Activated CD4-positive, alpha-beta T cell treated with anti-CD3 and anti-CD28 coated beads for 4 hours (primary cell): ENCODE results near the gene TNFRSF13B.
"Not testable (repeated sequence)": the region's sequence is repeated elsewhere in the genome, so short reads cannot be mapped to it uniquely, and the experiment has no call there.

ENCODE experiments used
- DNase-seq, 2 donors: peaks; one replicate each; pipeline ENCODE4 v3.0.0-alpha.2; 2020

The TNFRSF13B gene

GRCh38 chr17:16971458-16972338 lies at the start of gene TNFRSF13B:
TNFRSF13B (minus strand) TSS chr17:16972118; CDS start chr17:16972075, 43 bp downstream.
- no peak for DNase-seq

GRCh38 chr17:17021194-17021863 lies 49.4 kb upstream of the TNFRSF13B start:
- DNase-seq = no peak

- DNase-seq = no peak
Measured at GRCh38 chr17:17020821-17021193, 48.9 kb upstream of the TNFRSF13B start.

- no peak for DNase-seq
Measured at GRCh38 chr17:17019891-17020456, 48.1 kb upstream of the TNFRSF13B start.

DNA sequence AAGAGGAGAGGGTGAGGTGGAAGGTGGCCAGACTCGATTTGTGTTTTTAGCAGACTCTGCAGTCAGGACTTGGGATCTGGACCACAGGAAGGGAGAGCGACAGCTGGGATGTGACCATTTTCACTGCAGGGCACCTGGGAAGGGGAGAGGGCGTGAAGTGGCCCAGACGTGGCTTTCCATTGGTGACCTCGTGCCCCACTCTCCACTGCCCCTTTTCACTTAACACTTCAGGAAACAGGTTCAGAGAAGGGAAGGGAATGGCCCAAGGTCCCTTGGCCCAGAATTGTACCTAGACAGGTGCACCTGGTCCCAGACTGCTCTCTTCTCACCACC lies 47.5 kb upstream of the TNFRSF13B start:
- no peak for DNase-seq

DNA sequence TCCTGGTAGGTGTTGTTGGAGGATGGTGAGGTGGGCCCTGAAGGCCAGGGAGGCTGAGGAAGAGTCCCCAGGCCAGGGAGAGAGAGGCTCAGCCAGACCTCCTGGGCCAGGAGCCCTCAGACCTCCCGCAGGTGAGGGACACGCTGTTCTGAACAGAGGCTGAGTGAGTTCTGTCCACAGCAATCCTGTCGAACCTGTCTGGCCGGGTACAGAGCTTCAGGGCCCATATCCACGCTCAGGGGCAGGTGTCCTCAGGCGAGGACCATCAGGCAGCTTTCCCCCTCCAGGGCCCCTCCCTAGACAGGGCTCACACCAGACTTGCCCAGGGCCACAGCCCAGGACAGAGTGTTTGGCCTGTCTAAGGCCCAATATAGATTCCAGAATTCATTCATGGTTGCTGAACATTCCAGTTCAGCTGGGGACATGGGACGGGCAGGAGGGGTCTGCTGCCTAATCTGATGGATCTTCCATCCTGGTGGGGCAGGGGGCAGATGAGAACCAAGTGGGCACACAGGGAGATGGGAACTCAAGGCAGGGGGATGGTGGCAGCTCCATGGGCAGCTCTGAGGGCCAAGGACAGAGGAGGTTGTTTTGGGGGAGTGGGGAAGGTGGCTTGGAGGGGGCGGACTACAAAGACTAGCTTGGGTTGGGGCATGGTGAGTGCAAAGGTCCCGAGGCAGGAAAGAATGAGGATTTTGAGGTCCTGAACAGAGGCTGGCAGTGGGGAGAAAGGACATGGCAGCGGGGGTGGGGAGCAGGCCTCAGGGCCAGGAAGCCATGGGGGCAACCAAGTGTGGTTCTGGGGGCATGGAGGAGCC lies 46.9 kb upstream of the TNFRSF13B start:
- DNase-seq = no peak

GRCh38 chr17:17018021-17018441 lies 46.1 kb upstream of the TNFRSF13B start:
- DNase-seq = no peak

GRCh38 chr17:17017343-17018014 lies 45.6 kb upstream of the TNFRSF13B start:
- DNase-seq = no peak

DNA sequence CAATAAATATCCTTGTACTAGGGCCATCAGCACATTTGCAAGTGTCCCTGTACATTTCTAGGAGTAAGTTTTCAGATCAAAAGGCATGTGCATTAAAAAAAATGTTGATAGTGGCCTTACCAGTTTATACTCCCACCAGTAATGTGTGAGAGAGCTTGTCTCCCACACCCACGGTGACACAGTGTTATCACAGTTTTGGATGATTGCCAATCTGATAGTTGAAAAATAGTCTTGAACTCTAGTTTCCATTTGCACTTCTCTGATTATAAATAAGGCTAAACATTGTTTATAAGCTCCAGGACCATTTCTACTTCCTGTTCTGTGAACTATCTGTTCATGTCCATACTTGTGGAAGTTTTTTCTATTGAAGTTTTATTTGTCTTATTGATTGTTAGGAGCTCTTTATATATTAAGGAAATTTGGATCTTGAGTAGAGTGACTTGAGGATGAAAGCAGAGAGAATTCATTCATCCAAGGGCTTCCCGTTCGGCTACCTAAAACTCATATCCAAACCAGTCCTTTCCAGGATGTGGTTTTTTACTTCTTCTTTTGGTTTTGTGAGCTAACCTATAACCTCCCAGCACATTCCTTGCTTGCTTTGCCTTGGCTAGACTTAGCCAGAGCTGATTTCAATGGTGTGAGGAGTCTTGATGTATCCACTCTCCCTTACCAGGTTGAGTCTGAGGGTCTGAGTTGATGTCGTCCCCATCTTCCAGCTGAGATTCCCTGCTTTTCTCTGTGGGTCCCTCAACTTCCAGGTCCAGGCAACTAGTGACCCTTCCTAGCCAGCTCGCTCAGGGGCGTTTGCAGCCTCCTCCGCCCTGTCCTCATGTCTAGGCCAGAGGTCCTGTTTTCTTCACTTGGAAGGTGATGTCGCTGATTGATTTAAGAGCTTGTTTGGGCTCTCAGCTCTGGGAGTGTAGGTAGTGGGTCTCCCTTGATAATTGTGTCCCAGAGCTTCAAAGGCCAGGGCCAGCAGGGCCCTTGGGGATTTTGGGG lies 44.6 kb upstream of the TNFRSF13B start:
- peak; percentile 24 for DNase-seq

- DNase-seq = no peak
Measured at GRCh38 chr17:17015230-17015629, 43.3 kb upstream of the TNFRSF13B start.

- DNase-seq = not testable (repeated sequence)
Measured at GRCh38 chr17:17014748-17015124, 42.8 kb upstream of the TNFRSF13B start.

DNA sequence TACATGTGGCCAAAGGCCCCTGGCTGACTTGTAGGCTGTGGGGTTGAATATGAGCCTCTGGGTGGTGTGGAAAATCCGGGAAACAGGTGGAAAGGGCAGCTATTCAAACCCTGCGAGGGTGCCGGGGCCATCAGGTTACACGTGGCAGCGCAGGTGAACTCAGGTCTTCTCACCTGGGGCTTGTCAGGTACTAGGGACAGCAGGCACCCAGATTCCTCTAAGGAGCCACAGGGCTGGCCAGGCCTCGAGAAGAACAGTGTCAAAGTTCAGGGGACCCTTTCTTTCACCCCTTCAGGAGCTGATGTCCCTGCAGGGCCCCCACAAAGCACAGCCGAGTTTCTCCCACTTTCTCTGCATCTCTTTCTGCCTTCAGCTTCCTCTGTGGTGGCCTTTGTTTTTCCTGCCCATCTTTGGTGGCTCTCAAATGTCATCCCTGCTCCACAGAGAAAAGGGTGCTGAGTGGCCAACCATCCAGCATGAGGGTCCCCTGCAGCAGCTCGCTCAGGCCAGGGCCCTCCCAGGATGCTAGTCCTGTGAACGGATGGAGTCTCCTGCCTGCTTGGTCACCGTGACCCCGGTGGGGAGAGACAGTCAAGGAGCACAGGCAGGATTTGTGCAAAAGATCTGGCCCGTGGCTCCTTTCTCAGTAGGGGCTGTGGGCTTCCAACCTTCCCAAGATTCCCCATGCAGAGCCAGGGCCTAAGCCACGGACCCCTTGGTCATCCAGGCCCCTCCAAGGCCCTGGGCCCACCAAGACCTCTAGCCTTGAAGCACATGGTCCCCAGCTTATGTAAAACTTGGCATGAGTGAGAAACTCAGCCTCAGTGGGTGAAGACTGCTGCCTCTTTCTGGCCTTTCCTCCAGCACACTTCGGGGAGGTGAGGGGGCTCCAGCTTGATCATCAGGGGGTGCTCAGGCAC lies 42.2 kb upstream of the TNFRSF13B start:
- not testable (repeated sequence) for DNase-seq

DNA sequence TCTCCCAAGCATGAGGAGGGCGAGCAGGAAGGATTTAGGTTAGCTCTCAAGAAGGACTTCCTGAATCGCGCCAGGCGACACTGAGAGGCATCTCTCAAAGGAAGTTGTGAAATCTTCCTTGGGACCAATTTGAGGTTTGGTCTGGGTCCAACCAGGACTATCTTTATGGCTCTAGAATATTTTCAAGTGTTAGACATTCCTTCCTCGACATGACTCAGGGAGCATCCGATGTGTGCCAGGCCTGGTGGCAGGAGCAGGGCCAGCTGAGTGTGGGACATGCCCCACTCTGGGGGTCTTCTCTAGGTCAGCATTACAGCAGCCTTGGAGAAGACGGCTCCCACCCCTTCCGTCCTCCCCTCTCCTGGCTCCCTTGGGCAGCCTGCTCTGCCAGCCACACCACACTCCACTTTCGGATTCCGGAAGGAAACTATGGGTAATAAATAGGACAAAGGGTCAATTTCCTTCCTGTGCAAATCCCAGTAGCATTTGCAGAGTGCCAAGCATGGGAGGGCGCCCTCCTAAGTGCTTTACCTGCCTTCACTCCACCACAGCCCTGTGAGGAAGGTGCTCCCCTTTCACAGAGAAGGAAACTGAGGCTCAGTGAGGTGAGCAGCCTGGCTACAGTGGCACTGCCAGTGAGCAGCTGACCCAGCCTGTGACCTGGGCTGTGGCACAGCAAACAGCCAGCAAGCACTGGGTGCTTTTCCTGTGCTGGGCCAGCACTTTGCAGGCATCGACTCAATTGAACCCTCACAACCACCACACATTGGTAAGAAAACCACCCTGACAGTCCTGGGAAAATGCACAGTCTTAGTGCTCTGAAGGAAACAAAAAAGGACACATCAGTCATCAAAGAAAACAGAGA lies 39.4 kb upstream of the TNFRSF13B start:
- not testable (repeated sequence) for DNase-seq

GRCh38 chr17:17010545-17011034 lies 38.7 kb upstream of the TNFRSF13B start:
- DNase-seq = not testable (repeated sequence)

- DNase-seq = not testable (repeated sequence)
Measured at GRCh38 chr17:17009972-17010371, 38.1 kb upstream of the TNFRSF13B start.

DNA sequence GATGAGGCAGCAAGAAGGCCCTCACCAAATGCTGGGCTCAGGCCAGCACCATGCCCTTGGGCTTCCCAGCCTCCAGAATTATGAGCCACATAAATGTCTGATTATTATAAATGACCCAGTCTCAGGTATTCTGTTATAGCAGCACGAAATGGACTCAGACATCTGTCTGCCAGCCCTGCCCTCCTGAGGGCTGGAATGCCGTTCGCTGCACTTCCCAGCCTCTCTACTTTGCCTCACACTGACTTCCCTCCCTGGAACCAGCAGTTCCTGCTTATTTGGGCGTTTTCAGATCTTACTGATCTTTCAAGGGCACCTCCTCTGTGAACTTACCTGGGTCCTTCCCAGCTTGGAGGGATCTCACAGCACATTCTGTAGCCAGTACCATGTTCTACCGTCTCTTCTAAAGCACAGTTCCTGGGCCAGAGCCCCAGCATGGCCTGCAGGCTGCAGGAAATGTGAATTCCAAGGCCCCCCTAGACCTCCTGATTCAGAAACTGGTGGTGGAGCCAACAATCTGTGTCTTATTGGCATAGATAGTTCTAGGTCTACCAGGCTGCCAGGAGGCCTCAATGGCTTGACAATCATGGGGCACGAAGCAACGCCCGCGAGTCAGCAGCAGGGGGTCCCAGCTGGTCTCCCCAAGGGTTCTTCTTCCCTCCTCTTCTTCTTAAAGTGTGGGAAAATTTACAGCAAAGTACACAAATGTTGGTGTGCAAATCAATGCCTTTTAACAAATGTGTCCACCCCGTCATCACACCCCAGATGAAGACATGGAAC lies 36.9 kb upstream of the TNFRSF13B start:
- not testable (repeated sequence) for DNase-seq

DNA sequence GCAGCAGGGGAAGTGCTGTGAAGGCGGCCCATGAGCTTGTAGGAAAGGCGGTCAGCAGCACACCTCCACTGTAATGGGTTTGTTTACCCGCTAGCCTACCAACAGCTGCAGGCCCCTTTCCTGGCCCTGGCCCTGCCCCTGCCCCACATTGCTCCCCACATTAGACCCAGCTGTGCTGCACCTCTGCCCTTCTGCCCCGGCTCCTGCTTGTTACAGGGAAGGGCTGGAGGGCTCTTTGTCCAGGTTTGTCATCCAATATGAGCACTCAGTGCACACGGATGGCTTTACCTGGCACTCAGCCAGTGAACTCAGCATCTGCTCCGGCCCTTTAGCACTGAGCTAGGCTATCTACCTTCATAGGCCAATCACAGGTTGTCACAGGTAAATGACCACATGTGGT lies 36.0 kb upstream of the TNFRSF13B start:
- DNase-seq = not testable (repeated sequence)
